ENCODE results near the gene CLK3.

The CLK3 gene
- total RNA-seq = 173 to 228 (median 191) reads per million in 3 donors

DNA sequence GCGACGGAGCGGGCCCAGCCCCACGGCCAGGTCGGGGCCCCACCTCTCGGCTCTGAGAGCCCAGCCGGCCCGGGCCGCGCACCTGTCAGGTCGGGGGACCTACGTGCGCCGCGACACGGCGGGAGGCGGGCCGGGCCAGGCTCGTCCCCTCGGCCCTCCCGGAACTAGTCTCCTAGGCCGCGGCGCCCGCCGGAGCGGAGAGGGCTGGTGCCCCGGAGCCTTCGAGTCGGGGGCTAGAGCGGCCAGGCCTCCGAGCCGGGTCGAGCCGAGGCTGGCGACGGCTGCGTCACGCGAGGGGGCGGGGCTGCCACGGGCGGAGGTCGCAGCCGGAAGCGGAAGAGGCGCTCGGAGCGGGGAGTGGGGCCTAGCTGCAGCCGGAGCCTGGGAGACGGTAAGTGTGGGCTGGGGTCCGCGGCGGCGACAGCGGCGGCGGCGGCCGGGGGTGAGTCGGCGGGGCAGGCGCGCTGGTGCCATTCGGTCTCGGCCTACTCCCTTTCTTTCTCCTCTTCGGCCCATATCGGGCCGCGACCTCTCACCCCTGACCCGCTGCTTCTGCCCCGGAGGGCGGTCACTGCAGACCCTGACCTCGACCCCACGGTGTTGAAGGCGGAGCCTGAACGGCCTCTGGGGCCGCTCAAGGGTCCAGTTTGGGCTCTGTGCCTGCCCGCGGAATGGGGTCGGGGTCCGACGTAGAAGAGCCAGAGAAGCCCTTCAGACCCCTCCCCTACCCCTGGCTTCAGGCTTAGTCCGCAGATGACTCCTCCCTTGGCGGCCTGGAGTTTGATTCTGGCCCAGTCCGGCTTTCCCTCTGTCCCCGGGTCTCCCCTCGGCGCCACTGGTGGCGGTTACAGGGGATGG is at the start of gene CLK3:
Gene CLK3, plus strand, starts transcription at position 329 of the 858 bp plus-strand sequence. CDS start 3,361 bp downstream, outside the sequence.
- H3K4me3 ChIP-seq (ENCODE audit: insufficient read depth, low read depth, low read length, poor library complexity, severe bottlenecking) = peak within 1 kb of the TSS; percentile 94
- H3K36me3 ChIP-seq (ENCODE audit: control insufficient read depth, insufficient read depth, low read length) = peaks cover 20% of the 10 kb centered on the region
- DNase-seq = peak; percentile 87 to 91 (median 90)
- H3K27ac ChIP-seq (ENCODE audit: insufficient read depth, low read length, poor library complexity, severe bottlenecking) = peak within 1 kb of the TSS; percentile 98
- H3K9me3 ChIP-seq (ENCODE audit: control insufficient read depth, low read length) = no peaks in the 10 kb centered on the region
- no peaks in the 10 kb centered on the region for H3K27me3 ChIP-seq (replicated peaks; ENCODE audit: control insufficient read depth, insufficient read depth, low read length, poor library complexity, severe bottlenecking)
- H3K4me1 ChIP-seq (ENCODE audit: control insufficient read depth, insufficient read depth, low read length, poor library complexity, severe bottlenecking) = peaks cover 18% of the 10 kb centered on the region

DNA sequence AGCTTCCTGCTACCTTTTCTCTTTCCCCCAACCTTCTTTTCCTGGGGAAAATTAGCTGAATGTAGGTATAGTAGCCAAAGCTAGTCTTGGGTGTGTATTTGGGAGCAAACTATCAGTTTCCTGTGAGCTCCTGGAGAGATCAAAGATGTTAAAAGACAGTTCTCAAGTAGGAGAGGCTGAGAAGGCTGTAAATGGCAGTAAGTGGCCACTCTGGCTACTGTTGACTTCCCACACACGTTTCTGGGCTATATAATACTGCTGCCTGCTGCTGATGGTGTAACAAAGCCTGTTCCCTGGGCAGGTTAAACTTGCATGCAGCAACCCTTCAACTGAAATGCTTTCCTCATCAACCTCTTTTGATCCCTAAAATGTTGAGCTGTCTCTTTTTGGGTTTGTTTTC is 47.0 kb upstream of the CLK3 start:
- H3K27ac ChIP-seq (ENCODE audit: insufficient read depth, low read length, poor library complexity, severe bottlenecking) = no peak overlapping the region
- H3K27me3 ChIP-seq (replicated peaks; ENCODE audit: control insufficient read depth, insufficient read depth, low read length, poor library complexity, severe bottlenecking) = no peaks in the 10 kb centered on the region
- H3K9me3 ChIP-seq (ENCODE audit: control insufficient read depth, low read length) = no peaks in the 10 kb centered on the region
- H3K36me3 ChIP-seq (ENCODE audit: control insufficient read depth, insufficient read depth, low read length) = peaks cover 31% of the 10 kb centered on the region
- H3K4me3 ChIP-seq (ENCODE audit: insufficient read depth, low read depth, low read length, poor library complexity, severe bottlenecking) = no peak overlapping the region
- DNase-seq = no peak
- no peaks in the 10 kb centered on the region for H3K4me1 ChIP-seq (ENCODE audit: control insufficient read depth, insufficient read depth, low read length, poor library complexity, severe bottlenecking)

DNA sequence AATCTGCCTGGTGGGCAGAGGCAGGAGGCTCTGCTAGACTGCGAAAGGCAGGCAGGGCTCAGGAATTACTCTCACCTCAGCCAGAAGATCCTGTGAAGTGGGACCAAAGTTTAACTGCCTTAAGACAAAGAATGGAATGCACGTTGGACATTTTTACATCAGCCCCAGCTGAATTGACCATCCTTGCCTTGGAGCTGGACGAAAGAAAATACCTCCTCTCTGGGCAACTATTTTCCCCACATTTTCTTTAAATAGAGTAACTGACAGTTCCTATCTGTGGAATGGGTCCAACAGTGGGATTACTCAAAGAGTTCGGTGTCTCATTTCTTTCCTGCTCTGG is 45.9 kb upstream of the CLK3 start:
- DNase-seq = no peak
- H3K27ac ChIP-seq (ENCODE audit: insufficient read depth, low read length, poor library complexity, severe bottlenecking) = no peak overlapping the region
- no peaks in the 10 kb centered on the region for H3K27me3 ChIP-seq (replicated peaks; ENCODE audit: control insufficient read depth, insufficient read depth, low read length, poor library complexity, severe bottlenecking)
- H3K36me3 ChIP-seq (ENCODE audit: control insufficient read depth, insufficient read depth, low read length) = peaks cover 40% of the 10 kb centered on the region
- H3K9me3 ChIP-seq (ENCODE audit: control insufficient read depth, low read length) = no peaks in the 10 kb centered on the region
- no peak overlapping the region for H3K4me3 ChIP-seq (ENCODE audit: insufficient read depth, low read depth, low read length, poor library complexity, severe bottlenecking)
- H3K4me1 ChIP-seq (ENCODE audit: control insufficient read depth, insufficient read depth, low read length, poor library complexity, severe bottlenecking) = no peaks in the 10 kb centered on the region

DNA sequence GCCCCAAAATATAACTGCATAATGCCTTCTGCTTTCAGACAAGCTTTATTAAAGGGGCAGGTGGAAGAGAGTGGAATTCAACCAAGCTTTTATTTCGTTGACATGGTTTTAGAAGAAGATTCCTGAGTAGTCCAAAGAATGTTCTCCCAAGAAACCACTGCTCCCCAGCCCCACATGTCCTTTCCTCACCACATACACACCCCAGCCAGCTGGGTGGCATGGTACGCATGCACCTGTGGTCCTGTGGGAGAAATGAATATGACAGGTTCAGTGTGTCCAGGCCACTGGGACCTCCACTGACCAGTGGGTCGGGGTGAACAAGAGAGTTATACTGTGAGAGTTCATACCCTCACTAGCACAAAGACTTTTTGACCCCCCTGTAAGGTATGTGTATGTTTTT is 44.4 kb upstream of the CLK3 start:
- no peak overlapping the region for H3K4me3 ChIP-seq (ENCODE audit: insufficient read depth, low read depth, low read length, poor library complexity, severe bottlenecking)
- no peaks in the 10 kb centered on the region for H3K9me3 ChIP-seq (ENCODE audit: control insufficient read depth, low read length)
- H3K27me3 ChIP-seq (replicated peaks; ENCODE audit: control insufficient read depth, insufficient read depth, low read length, poor library complexity, severe bottlenecking) = no peaks in the 10 kb centered on the region
- peaks cover 49% of the 10 kb centered on the region for H3K36me3 ChIP-seq (ENCODE audit: control insufficient read depth, insufficient read depth, low read length)
- H3K27ac ChIP-seq (ENCODE audit: insufficient read depth, low read length, poor library complexity, severe bottlenecking) = no peak overlapping the region
- DNase-seq = no peak
- H3K4me1 ChIP-seq (ENCODE audit: control insufficient read depth, insufficient read depth, low read length, poor library complexity, severe bottlenecking) = no peaks in the 10 kb centered on the region

DNA sequence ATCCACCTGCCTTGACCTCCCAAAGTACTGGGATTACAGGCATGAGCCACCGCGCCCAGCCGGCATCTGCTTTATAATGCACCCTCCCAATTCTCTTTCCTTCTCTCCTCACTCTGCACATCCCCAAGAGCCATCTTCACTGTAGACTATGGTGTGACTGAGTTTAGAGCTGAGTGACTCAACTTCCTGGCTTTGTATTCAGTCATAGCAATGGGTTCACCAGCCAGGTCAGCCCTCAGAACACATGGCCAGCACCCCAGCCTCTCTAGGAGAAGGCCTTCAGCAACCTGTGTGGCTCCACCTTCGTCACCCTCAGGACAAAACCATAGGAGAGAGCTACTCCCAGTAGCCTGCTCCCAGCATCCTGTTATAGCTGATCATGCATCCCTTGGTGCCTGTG is 41.6 kb upstream of the CLK3 start:
- Histone ChIP-seq H3K4me1 (ENCODE audit: control insufficient read depth, insufficient read depth, low read length, poor library complexity, severe bottlenecking) (no peaks in the 10 kb centered on the region), H3K27me3 (replicated peaks; ENCODE audit: control insufficient read depth, insufficient read depth, low read length, poor library complexity, severe bottlenecking) (no peaks in the 10 kb centered on the region), H3K36me3 (ENCODE audit: control insufficient read depth, insufficient read depth, low read length) (peaks cover 66% of the 10 kb centered on the region), H3K4me3 (ENCODE audit: insufficient read depth, low read depth, low read length, poor library complexity, severe bottlenecking) (no peak overlapping the region), H3K27ac (ENCODE audit: insufficient read depth, low read length, poor library complexity, severe bottlenecking) (no peak overlapping the region), H3K9me3 (ENCODE audit: control insufficient read depth, low read length) (no peaks in the 10 kb centered on the region)
- no peak for DNase-seq

DNA sequence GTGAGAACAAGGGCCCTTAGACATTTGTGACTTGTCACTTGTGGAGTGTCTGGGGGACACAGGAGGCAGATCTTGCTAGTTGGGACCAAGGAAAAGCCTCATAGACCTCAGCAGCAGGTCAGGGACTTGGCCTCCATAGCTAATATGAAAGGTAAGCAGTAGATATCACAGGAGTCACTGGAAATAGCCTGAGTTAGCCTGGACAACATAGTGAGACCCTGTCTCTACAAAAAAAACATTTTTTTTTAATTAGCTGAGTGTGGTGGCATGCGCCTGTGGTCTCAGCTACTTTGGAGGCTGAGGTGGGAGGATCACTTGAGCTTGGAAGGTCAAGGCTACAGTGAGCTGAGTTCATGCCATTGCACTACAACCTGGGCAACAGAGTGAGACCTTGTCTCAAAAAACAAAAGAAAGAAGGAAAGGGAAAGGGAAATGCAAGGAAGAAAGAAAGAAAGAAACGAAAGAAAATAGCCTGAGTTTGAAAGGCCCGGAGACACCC is 37.1 kb upstream of the CLK3 start:
- H3K27me3 ChIP-seq (replicated peaks; ENCODE audit: control insufficient read depth, insufficient read depth, low read length, poor library complexity, severe bottlenecking) = no peaks in the 10 kb centered on the region
- DNase-seq = no peak
- H3K4me3 ChIP-seq (ENCODE audit: insufficient read depth, low read depth, low read length, poor library complexity, severe bottlenecking) = no peak overlapping the region
- H3K4me1 ChIP-seq (ENCODE audit: control insufficient read depth, insufficient read depth, low read length, poor library complexity, severe bottlenecking) = no peaks in the 10 kb centered on the region
- peaks cover 62% of the 10 kb centered on the region for H3K36me3 ChIP-seq (ENCODE audit: control insufficient read depth, insufficient read depth, low read length)
- no peaks in the 10 kb centered on the region for H3K9me3 ChIP-seq (ENCODE audit: control insufficient read depth, low read length)
- no peak overlapping the region for H3K27ac ChIP-seq (ENCODE audit: insufficient read depth, low read length, poor library complexity, severe bottlenecking)

DNA sequence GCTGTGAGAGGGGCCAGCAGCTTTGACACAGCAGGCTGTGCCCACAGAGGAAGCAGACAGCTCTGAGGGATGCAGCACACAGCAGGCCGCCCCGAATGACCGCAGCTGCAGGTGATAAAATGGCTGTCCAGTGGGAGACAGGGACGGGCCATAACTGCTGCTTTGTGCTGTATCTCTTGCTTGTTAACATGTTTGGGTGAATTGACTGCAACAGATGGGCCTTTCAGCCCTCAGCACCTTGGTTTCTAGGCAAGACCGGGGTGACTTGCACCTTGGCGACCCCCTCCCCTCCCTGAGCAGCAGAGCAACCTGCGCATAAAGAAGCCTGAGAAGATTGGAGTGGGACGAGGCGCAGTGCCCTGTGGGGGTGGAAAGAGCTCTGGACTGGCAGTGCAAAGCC is 36.6 kb upstream of the CLK3 start:
- H3K4me1 ChIP-seq (ENCODE audit: control insufficient read depth, insufficient read depth, low read length, poor library complexity, severe bottlenecking) = no peaks in the 10 kb centered on the region
- no peak overlapping the region for H3K4me3 ChIP-seq (ENCODE audit: insufficient read depth, low read depth, low read length, poor library complexity, severe bottlenecking)
- H3K9me3 ChIP-seq (ENCODE audit: control insufficient read depth, low read length) = no peaks in the 10 kb centered on the region
- DNase-seq = no peak
- H3K36me3 ChIP-seq (ENCODE audit: control insufficient read depth, insufficient read depth, low read length) = peaks cover 58% of the 10 kb centered on the region
- H3K27me3 ChIP-seq (replicated peaks; ENCODE audit: control insufficient read depth, insufficient read depth, low read length, poor library complexity, severe bottlenecking) = no peaks in the 10 kb centered on the region
- no peak overlapping the region for H3K27ac ChIP-seq (ENCODE audit: insufficient read depth, low read length, poor library complexity, severe bottlenecking)

DNA sequence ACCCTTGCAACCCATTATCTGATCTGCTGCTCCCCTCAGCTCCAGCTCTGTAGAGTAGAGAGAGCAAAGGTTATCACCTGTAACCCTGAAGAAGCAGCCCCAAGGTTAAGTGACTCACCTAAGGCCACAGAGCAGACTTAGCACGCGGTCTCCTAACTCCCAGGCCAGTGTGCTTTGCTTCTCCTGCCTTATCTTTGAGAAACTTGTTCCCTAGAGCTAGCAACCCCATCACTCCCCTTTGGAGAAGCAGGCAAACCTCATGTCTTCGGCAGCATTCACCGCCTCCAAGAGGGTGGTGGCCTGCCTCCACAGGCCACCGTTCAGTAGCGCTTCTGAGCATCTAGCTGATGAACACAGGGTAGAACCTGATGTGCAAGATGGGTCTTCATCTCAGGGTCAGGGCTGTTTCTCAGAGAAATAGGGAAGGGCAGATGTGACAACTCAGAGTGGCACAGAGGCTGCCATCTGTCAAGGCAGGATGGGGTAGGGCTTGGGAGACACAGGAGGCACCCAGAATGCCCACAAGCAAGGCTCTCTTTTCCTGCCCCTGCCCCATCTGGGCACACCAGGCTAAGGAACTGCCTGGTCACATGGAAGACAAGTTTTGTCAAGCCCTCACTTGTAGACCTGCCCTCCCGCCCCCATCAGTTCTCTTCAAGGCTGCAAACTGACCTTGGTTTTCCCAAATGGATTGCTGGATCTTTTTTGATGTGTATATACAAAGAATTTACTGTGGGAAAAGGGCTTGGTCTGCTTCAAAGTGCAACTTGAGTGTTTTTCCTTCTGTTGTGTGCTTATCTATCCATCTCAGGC is 34.9 kb upstream of the CLK3 start:
- Histone ChIP-seq H3K27me3 (replicated peaks; ENCODE audit: control insufficient read depth, insufficient read depth, low read length, poor library complexity, severe bottlenecking) (no peaks in the 10 kb centered on the region), H3K4me1 (ENCODE audit: control insufficient read depth, insufficient read depth, low read length, poor library complexity, severe bottlenecking) (no peaks in the 10 kb centered on the region), H3K36me3 (ENCODE audit: control insufficient read depth, insufficient read depth, low read length) (peaks cover 51% of the 10 kb centered on the region), H3K9me3 (ENCODE audit: control insufficient read depth, low read length) (no peaks in the 10 kb centered on the region), H3K27ac (ENCODE audit: insufficient read depth, low read length, poor library complexity, severe bottlenecking) (no peak overlapping the region), H3K4me3 (ENCODE audit: insufficient read depth, low read depth, low read length, poor library complexity, severe bottlenecking) (no peak overlapping the region)
- no peak for DNase-seq

DNA sequence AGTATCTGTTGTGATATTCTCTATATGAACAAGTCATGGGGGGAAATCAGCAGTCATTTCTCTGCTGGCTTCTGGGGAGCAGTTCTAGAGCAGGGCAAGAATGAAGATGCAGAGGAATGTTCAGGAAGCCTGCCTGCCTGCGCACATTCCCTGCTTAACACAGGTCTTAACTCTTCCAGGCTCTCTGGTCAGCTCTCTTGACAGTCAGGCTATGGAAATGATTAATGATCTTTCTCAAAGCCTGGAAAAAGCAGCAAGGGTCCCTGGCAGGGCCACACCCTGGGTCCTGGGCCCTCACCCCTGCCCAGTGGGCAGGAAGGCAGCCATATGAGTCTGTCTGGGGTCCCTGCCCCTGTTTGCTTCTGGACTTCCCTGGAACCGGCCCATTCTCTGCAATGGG is 31.4 kb upstream of the CLK3 start:
- Histone ChIP-seq H3K4me3 (ENCODE audit: insufficient read depth, low read depth, low read length, poor library complexity, severe bottlenecking) (no peak overlapping the region), H3K9me3 (ENCODE audit: control insufficient read depth, low read length) (no peaks in the 10 kb centered on the region), H3K27me3 (replicated peaks; ENCODE audit: control insufficient read depth, insufficient read depth, low read length, poor library complexity, severe bottlenecking) (no peaks in the 10 kb centered on the region), H3K4me1 (ENCODE audit: control insufficient read depth, insufficient read depth, low read length, poor library complexity, severe bottlenecking) (no peaks in the 10 kb centered on the region), H3K36me3 (ENCODE audit: control insufficient read depth, insufficient read depth, low read length) (peaks cover 41% of the 10 kb centered on the region), H3K27ac (ENCODE audit: insufficient read depth, low read length, poor library complexity, severe bottlenecking) (no peak overlapping the region)
- DNase-seq = no peak

DNA sequence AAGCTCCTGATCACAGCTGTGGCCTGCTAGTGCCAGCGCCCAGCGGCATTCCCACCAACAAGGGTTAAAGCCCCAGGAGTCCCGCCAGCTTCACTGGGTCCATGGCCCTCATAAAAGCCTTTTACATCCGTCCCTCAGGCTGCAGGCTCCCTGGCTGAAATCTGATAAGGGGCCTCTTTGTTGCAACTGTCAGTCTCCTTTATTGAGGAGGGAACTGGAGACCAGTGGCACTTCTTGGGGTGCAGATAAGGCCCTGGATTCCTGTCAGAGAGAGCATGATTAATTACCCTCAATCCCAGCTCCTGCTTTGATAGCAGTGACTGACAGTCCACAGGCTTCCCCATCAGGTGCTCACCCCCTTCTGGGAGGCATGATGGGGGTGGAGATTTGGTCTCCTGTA is 30.9 kb upstream of the CLK3 start:
- DNase-seq = no peak
- H3K27ac ChIP-seq (ENCODE audit: insufficient read depth, low read length, poor library complexity, severe bottlenecking) = no peak overlapping the region
- H3K9me3 ChIP-seq (ENCODE audit: control insufficient read depth, low read length) = no peaks in the 10 kb centered on the region
- no peaks in the 10 kb centered on the region for H3K4me1 ChIP-seq (ENCODE audit: control insufficient read depth, insufficient read depth, low read length, poor library complexity, severe bottlenecking)
- H3K4me3 ChIP-seq (ENCODE audit: insufficient read depth, low read depth, low read length, poor library complexity, severe bottlenecking) = no peak overlapping the region
- peaks cover 45% of the 10 kb centered on the region for H3K36me3 ChIP-seq (ENCODE audit: control insufficient read depth, insufficient read depth, low read length)
- no peaks in the 10 kb centered on the region for H3K27me3 ChIP-seq (replicated peaks; ENCODE audit: control insufficient read depth, insufficient read depth, low read length, poor library complexity, severe bottlenecking)
